HG03521 (cell line): Measurements from ENCODE around the gene SLC30A3.

Experiments
- ATAC-seq: cut with Tn5 transposase; IDR thresholded peaks from one replicate; pipeline ENCODE4 v1.9.1; 2021; ENCODE audit warnings: mild to moderate bottlenecking, moderate library complexity; ENCODE audit not compliant: unreplicated experiment

The SLC30A3 gene

GRCh38 chr2:27208486-27209050, 54.3 kb downstream of the SLC30A3 start:
- ATAC-seq, result no peak

GRCh38 chr2:27206346-27206745, 56.5 kb downstream of the SLC30A3 start:
- no peak for ATAC-seq

- no peak for ATAC-seq
These were observed 57.6 kb downstream of the SLC30A3 start for GRCh38 chr2:27205206-27205605.

- ATAC-seq, result no peak
These were observed 58.3 kb downstream of the SLC30A3 start for GRCh38 chr2:27204566-27204965.

- no peak for ATAC-seq
These were observed 59.1 kb downstream of the SLC30A3 start for GRCh38 chr2:27203741-27204140.
